SK-N-MC (cell line): Measurements from ENCODE around the gene OR5L2.
"Not testable (repeated sequence)": the region's sequence is repeated elsewhere in the genome, so short reads cannot be mapped to it uniquely, and the experiment has no call there.

Experiments used
- EZH2 ChIP-seq: fragments of 200-600 bp; sonication (generic); IDR thresholded peaks from one replicate; pipeline ENCODE4 v1.6.1; 2017; ENCODE audit warnings: antibody characterized with exemption
- POLR2AphosphoS5 ChIP-seq: IDR thresholded peaks from 2 replicates; pipeline ENCODE4 v1.6.1; 2012; ENCODE audit warnings: mild to moderate bottlenecking, low read depth, low read length, borderline replicate concordance

GRCh38 chr11:55873146-55873545, 46.1 kb downstream of the OR5L2 start:
- not testable (repeated sequence) for TF ChIP-seq EZH2, POLR2AphosphoS5
